Stimulated activated CD4-positive, alpha-beta T cell treated with anti-CD3 and anti-CD28 coated beads, Interleukin-12 subunit alpha, Interleukin-12 subunit beta, amount 100 ng/mL, for 24 hours (primary cell): ENCODE data around the gene RPL41.

ENCODE experiments used
- DNase-seq, 2 experiments: peaks; one replicate each; pipeline ENCODE4 v3.0.0-alpha.2; 2020; ENCODE audit warnings: low read depth in 2 of 2

Gene RPL41

DNA sequence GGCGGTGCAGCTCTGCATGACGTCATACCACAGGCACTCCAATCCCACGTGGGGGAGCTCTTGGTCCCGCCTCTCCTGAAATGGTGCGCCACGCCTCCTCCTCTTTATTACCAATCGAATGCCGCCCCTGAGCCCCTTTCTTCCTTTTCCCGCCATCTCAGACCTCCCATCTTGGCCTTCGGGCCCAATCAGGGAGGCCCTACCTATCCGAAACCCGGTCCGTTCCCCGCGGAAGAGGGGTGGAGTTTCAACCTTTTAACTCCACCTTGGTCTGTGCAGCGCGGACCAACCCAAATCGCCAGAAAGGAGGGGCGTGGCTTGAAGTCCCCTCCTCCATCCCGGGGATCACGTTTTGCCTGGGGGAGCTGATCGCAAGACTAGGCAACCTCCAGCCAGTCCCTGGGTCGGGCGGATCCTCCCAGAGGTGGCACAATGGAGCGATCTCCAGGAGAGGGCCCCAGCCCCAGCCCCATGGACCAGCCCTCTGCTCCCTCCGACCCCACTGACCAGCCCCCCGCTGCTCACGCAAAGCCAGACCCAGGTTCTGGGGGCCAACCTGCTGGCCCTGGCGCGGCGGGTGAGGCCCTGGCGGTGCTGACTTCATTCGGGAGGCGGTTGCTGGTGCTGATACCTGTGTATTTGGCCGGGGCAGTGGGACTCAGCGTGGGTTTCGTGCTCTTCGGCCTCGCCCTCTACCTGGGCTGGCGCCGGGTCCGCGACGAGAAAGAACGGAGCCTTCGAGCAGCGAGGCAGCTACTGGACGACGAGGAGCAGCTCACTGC, 11.6 kb downstream of the RPL41 start, which contains the start of gene ESYT1:
Gene ESYT1, plus strand, starts transcription at position 380 of the 782 bp plus-strand sequence. Its CDS starts 53 bp downstream, at position 433.
- DNase-seq, result peak; percentile 93 to 97

- no peak for DNase-seq
Observed at GRCh38 chr12:56128670-56129205, 12.3 kb downstream of the RPL41 start.

DNA sequence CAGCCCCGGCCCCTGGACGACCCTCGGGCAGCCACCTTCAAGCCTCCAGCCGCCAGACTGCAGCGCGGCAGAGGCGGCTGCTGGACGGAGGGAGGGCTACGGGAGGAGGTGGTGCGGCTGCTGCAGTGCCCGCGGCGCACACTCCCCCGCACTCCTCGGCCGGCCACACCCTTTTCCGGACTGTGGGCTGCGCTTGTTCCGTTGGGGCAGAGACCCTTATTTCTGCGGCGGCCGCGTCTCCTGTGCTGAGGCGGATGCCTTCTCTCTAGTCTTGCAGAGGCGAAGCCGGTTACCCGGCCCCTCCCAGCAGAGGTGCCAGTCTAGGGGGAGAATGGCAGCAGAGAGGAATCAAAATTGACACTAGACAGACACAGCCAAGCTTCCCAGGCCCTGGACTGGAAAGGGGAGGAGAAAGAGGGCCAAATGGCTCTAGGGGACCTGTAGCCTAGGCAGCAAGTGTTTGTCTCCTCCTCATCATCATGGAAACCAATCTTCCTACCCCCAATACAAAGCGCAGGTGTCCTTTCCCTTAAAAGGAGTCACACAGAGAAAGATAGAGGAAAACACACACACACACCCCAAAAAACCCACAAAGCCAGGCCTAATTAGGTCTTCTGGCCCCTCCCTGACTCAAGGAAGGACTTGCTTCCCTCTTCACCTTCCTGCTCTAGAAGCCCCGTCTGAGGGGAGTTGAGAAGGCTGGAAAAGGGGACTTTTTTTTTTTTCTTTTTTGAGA, 12.9 kb downstream of the RPL41 start:
- peak in 1 of 2 experiments; percentile 60 for DNase-seq

DNA sequence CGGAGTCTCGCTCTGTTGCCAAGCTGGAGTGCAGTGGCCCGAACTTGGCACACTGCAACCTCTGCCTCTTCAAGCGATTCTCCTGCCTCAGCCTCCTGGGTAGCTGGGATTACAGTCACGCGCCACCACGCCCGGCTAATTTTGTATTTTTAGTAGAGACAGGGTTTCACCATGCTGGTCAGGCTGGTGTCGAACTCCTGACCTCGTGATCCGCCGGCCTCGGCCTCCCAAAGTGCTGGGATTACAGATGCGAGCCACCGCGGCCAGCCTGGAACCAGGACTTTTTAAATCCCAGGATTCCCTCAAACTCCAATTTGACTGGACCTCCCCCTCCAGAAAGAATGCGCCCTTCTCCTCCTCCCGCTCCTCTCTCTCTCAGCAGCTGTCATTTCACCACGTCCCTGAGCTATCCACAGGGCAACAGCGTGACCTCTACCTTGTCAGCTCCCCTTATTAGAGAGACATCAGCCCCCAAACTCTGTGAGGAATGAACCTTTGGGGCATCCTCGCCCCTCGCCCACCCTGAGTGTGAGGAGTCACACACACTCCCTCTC, 13.6 kb downstream of the RPL41 start:
- no peak for DNase-seq

DNA sequence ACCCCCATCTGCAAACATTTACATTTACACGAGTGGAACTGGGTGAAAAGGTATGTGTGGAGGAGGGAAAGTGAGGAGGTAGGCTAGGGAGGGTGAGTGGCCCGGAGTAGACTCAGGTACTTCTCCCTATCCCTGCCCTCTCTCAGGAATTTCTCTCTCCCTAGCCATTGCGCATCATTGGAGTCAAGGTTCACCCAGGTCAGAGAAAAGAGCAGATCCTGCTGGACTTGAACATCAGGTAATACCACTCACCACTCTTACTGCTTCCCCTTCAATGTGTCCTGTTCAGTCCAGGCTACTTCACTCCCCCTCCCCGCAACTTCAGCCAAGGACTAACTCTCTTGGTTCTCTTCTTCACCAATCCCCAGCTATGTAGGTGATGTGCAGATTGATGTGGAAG, 14.4 kb downstream of the RPL41 start:
- DNase-seq, result no peak

- no peak for DNase-seq
Observed at GRCh38 chr12:56134897-56135296, 18.5 kb downstream of the RPL41 start.

- DNase-seq, result no peak
Observed at GRCh38 chr12:56137853-56138571, 21.6 kb downstream of the RPL41 start.

- DNase-seq, result no peak
Observed at GRCh38 chr12:56141946-56142784, 25.7 kb downstream of the RPL41 start.

- no peak for DNase-seq
Observed at GRCh38 chr12:56143217-56143616, 26.8 kb downstream of the RPL41 start.

DNA sequence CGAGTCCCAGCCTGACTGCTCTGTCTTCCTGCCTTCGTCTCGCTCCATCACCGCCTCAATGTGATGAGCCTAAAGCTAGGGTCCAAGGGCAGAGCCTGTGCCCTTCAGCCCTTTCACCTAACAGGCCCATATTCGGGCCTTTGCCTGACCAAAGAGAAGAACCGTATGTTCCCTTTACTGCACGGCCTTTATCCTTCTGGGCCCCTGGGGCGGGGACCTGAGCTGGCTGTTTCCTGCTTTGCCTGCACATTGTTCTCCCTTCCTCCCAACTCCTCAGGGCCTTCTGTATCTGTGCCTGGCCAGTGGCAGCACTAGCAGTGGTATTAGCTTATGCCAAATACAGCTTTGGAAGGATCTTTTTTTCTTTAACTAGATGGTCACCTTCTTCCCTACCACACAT, 27.4 kb downstream of the RPL41 start:
- DNase-seq, result no peak

DNA sequence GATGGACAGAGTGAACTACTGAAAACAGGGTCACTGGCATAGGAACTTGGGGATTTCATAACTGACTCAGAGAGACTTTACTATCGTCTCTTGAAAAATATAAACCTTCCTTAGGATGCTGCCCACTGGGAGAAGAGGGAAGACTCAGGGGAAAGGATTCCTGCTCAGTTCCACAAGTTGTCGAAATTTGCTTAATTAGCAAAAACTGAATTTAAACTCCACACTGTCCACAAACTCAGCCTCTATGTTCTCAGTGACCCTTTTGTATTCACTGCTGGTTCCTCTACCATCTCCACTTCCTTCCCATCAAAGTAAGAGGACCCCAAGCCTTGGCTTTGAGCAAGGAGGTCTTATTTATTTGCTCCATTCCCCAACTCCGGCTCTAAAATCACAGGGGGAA, 28.8 kb downstream of the RPL41 start:
- no peak for DNase-seq

DNA sequence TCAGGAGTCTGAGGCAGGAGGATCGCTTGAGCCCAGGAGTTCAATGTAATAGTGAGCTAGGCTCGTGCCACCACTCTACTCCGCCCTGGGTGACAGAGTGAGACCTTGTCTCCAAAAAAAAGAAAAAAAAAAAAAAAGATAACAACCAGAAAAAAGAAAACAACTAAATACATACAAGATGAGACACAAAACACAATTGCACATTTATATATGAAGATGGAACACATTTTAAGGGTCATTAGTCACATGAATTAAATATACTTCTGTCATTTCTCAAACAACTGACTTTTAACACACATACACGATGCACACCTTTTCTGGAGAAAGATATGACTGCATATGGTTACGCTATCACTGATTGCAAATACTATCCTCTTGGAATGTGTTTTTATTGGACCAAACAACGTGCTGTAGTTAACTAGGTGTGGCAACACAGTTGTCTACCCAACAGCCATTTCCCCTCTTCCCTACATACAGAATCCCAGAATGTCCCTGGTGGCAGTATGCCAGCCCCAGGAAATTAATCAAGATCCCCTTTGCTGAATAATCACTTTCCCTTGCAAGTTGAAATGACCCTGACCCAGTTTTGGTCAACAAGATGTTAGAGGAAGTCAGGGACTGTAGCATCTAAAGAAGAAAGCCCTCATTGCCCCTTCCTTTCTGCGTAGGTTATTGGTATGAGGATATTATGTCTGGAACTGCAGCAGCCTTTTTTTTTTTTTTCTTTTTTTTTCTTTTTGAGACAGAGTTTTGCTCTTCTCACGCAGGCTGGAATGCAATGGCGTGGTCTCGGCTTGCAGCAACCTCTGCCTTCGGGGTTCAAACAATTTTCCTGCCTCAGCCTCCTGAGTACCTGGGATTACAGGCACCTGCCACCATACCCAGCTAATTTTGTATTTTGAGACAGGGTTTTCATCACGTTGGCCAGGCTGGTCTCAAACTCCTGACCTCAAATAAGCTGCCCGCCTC, 30.3 kb downstream of the RPL41 start:
- DNase-seq, result no peak

DNA sequence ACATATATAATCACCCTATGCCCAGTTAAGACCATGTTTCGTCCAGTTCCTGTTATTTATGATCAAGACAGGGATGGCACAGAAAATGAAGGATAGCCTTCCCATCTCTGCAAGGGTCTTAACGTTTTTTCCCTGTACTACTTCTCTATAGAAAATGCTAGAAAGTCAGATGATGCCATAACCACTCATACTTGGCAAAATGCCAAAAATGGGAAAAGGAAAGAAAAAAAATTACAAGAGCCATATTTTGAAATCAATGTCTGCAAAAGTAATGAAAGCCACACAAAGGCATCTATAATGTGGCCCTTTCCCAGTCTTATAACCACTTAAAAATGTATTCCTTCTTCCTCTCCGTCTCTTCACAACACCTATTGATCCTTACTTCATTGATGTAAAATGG, 34.1 kb downstream of the RPL41 start:
- no peak for DNase-seq

GRCh38 chr12:56151672-56152131, 35.3 kb downstream of the RPL41 start:
- peak; percentile 42 to 66 for DNase-seq

DNA sequence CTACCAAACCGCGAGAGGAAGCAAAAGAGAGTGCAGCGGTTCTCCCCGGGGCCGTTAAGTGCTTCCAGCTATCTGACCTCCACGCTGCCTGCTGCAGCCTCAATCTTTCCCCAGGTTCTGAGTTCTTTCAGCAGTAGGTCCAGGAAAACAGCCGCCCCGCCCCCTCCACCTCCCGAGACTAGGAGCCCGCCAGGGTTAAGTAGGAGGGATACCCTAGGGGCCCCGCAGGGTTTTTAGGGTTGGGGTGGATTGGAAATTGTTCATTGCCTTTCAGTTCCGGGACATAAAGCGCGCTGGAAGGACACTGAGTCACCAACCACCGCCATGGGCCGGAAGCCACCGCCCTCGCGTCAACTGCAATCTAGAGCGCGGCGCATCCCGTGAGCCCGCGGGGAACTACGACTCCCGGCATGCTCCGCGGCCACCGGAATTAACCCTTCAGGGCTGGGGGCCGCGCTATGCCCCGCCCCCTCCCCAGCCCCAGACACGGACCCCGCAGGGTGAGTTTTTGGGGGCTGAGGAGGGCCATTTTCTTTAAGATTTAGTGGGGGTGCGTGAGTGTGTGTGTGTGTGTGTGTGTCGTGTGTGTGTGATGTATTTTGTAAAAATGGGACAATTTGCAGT, 35.8 kb downstream of the RPL41 start, which contains the start of gene MYL6B:
Gene MYL6B, plus strand, starts transcription at position 456 of the 624 bp plus-strand sequence. CDS start 1,332 bp downstream, outside the sequence.
- peak; percentile 89 to 94 for DNase-seq

DNA sequence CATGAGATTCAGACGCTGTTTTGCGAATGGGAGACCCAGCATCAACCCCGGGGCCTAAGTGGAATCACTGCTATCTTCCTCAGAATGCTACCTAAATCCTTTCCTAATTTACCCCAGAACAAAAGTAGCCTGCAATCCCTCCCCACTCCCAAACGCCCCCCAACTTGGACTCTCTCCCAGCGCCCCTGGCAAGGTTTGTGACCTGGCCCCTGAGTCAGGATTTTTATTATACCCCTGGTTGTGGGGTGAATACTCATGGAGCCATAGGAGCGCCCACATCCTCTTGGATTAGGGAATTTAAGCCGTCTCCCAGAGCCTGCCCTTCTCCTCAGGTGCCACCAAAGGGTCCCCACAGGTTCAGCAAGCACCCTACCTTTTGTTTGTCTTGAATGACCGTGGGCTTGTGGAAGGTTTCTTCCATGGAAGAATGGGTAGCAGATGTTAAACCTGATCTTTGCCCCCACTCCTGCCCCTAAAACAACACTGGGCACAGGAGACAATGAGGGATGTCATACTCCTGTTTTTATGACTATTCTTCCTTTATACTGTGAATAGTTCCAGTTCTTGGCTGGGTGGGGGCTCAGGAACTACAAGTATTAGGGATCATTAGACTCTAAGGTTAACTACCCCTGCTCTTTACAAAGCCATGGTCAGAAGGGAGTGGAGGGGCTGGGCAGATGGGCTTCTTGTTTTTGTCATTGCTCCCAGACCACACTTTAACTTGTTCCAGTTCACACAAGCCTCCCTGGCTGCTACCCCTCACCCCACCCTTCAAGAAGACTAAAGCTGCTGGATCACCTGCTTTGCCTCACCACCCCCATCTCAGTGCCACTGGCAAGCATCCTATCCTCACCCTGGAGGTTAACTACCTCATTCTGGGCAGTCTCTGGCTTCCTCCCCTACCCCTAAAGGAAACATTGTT, 36.6 kb downstream of the RPL41 start:
- DNase-seq, result no peak

DNA sequence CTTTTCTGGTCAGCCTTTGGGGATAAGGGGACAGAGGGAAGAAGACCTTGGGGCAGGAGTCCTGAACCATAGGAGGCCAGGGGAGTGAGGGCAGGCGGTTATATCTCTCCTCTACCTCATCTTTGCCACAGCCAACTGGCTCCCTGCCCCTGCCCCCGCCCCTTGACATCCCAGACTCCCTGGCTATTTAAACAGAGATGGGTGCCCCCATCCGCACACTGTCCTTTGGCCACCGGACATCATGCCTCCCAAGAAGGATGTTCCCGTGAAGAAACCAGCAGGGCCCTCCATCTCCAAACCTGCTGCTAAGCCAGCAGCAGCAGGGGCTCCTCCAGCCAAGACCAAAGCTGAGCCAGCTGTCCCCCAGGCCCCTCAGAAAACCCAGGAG, 37.2 kb downstream of the RPL41 start:
- DNase-seq, result no peak

GRCh38 chr12:56154246-56154771, 37.9 kb downstream of the RPL41 start:
- no peak for DNase-seq
